GM18907 (cell line): ENCODE measurements around the gene NETO1.
A peak's percentile ranks its signal among the peaks of the same experiment; 100 is the strongest.

Source experiments
- ATAC-seq: cut with Tn5 transposase; IDR thresholded peaks from one replicate; pipeline ENCODE4 v1.9.1; 2021; ENCODE audit warnings: mild to moderate bottlenecking, moderate library complexity; ENCODE audit not compliant: unreplicated experiment

NETO1 gene

DNA sequence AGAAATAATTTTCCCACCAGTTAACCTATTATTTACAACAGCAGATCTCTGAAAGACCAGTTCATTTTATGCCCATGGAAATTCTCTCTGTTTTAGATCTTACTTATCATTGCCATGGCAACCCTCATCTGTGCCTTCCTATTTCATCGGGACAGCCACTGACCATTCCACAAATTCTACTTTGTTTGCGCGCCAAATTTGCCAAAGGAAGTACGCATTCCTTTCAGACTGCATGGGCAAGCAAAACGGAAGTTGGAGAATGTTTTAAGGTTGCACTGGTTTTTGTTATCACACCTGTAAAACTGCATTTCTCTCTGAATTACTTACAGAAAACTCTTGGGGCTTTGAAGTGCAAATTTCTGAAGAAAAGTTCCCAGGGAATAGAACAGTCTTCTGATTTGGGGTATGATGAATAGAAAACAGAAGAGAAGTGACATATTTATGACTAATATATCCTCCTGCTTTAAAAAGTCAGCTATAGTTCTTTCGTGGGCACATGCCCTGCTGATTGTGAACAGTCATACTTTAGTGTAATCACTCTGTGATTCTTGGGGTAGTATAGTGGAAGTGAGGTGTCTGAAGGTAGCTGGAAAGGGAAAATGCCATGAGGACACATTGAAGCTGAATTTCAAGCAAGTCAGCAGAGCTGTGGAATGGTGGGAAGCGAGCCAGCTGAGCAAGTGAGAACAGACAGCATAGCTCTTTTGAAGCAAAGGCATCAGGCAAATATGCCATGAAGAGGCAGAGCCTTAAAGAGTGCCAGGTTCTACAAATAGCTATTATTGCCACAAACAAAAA, 20.9 kb downstream of the NETO1 start:
- ATAC-seq: no peak

DNA sequence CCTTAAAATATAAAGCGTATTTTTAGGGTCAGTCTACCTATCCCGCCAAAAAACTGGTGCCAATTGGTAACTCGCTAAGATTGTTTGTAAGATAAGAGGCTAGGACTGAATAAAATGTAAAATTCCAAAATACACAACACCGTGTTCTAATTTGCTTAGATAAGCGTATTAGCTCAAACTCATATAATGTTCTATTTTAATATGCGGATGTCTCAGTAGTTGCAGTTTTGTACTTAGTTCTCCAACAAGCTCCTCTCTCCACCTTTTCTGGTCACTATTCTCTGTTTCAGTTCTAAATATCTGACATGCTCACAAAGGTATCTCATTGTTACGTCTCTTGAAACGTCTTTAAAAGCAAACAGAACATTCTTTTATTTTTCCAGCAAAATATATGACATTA, 24.0 kb downstream of the NETO1 start:
- no peak for ATAC-seq

DNA sequence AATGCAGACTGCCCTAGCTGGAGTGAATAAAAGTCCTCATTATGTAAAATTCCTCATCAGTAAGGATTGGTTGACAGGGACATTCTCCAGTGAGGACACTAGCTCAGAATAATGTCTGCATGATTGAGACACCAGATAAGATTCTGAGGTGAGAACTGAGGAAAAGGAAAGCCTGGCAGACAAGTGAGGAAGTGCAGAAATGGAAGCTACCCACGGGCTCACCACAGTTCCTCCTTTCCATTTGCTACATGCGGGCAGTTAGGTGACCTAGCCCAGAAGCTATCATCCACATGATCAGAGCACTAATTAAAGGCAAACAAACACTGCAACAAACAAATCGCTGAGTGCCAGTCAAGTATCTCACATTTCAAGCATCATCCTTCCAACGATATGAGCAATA, 27.7 kb downstream of the NETO1 start:
- no peak for ATAC-seq

DNA sequence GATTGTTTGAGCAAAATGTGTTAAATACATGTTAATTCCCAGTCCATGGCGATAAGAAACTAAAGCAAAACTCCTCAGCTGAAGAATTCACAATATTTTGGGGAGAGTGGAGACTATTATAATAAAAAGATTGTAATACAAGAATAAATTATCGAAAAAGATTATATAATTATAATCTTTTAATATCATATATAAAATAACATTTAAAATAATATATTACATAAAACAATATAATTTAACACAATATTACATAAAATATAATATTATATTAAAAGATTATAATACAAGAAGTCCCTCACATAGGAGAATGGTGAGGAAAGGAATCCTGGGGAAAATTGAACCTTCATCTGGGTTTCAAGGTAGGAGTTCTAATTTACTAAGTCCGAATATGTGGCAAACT, 33.1 kb downstream of the NETO1 start:
- ATAC-seq: no peak

DNA sequence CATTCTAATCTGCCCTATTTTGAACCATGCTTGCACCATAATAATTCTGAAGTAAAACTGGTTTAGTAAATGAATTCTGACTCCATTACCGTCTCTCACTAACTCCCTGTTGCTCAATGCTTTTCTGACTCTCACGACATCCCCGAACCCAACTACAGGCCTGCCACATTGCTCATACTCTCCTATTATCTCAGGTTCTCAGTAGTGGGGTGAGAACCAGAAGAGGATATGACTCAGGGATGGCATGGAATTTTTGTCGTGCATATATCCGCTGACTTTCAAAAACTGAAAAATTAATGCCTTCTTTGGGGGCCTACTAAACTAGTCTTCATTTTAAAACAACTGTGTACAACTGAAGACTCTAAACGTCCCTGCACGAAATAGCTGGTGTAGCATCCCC, 34.3 kb downstream of the NETO1 start:
- no peak for ATAC-seq

DNA sequence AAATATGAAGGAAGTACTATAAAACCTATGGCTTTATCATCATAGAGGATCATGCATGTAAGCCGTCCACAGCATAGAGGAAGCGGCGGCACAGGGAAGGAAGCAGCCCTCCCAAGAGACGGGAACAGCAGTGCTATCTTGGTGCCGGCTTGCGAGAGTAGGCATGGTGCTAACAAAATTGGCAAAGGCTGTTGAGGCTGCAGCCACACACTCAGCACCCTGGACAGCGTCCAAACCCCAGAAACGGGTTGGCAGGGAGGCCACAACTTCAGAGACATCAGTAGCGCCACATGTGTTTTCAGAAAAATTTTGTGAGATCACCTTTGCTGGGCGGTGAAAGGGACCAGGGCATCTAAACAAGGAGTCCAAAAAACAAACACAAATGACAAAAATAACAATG, 37.7 kb downstream of the NETO1 start:
- ATAC-seq: no peak

DNA sequence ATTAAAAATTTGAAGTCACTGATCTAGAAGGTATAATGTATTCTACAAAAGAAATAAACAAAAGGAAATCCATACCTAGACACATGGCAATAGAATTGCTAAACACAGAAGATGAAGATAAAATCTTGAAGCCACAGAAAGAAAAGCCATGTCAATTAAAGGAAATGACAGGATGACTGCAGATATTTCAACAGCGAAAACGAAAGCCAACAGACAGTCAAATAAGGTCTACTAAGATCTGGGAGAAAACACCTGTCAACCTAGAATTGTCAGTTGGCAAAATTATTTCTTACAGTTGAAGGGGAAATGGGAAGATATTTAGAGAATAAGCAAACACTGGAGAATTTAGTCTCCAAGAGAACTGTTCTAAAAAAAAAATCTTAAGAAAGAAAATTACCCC, 39.2 kb downstream of the NETO1 start:
- no peak for ATAC-seq

DNA sequence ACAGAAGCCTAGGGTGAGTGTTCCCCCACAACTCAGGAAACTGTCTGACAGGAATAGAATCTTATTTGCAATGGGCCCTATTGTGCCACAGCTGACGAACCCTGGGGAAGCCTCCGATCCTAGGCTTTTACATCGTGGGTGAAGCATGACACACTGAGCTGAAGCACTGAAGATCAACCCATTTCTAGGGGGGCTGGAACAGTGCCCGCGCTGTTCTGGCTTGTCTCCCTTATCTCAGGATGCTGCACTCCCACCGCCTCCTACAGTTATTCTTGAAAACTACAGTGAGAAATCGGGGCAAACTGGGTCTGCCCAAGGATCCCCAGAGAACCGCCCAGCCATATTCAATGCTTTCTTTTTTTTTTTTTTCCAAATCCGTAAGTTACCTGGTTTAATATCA, 41.1 kb downstream of the NETO1 start:
- ATAC-seq: no peak

DNA sequence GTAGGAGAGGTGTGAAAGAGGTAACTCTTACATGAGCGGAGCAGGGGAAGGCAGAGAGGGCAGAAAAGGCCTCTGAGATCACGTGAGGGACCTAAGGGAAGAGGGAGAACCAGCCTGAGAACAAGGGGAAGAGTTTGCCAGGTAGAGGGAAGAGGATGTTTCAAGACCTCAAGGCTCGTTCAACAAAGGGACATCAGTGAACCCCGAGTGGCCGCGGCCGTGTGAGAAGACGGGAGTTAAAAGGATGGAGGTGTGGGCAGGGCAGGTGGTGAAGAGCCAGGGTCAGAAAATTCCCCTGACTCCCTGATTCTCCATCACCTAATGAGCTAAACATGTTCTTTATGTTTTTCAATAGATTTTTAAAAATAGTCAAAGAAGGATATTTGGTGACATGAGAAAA, 44.4 kb downstream of the NETO1 start:
- ATAC-seq: no peak

DNA sequence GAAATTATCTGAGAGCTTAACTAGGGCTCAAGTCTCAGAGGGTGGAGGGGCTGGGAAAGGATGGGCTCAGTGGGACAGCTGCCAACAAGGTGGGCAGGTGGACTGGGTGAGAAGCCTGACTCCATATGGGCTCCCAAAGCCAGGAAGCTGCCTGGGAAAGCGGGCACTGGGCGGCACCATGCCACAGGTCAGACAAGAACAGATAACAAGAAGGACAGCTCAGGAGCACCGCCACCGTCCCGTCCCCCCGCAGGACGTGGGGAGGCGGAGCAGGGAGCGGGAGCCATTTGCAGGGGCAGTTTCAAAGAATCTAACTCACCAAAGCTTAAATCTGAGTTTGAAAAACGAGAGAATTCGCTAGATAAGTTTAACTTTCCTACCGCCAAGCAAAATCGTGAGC, 45.6 kb downstream of the NETO1 start:
- no peak for ATAC-seq

DNA sequence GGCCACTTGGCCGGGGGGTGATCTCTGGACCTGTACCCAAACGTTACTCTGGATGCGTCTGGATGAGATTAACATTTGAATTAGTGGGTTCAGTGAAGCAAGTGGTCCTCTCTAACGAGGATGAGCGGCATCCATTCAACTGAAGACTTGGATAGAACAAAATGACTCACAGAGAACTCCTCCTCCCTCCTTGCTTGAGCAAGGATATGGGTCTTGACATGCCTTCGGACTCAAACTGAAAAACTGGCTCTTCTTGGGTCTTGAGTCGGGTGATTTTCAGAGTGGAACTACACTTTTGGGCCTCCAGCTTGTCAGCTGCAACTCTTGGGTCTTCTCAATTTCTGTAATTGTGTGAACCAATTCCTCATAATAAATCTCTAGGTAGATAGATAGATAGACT, 47.2 kb downstream of the NETO1 start:
- no peak for ATAC-seq

DNA sequence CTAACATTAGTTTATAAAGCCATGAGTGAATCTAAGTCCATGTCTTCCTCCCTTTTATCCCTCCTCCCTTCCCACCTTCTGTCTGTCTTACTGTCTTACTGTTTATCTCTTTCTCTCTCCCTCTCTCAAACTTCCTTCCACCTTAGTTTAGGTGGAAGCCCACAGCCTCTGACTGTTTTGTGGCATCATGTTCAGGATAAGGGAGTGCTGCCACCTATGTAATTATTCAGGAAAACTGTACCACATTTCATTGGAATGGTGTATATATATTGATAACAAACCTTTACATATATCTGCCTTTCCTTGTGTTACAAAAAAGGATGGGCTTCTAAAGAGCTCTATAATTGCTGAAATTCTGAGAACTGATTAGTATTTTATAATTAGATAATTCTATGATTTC, 48.7 kb downstream of the NETO1 start:
- no peak for ATAC-seq

DNA sequence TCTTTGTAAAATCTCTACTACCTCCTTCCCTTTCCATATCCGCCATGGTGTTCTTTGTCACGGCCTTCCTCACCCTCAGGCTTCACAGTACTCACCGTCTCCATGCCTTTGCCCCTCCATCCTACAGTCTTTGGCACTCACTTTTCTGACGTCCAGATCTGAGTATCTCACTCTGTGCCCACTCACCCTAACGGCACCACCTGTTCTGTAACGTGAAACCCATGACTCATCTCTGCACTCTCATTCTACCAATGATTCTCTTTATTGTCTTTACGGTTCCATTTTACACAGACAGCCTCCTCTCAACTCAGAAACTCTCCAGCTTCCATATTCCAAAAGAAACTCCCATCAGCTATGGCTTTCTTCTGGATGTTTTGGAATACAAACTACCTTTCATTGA, 56.7 kb downstream of the NETO1 start:
- ATAC-seq: peak; percentile 84

DNA sequence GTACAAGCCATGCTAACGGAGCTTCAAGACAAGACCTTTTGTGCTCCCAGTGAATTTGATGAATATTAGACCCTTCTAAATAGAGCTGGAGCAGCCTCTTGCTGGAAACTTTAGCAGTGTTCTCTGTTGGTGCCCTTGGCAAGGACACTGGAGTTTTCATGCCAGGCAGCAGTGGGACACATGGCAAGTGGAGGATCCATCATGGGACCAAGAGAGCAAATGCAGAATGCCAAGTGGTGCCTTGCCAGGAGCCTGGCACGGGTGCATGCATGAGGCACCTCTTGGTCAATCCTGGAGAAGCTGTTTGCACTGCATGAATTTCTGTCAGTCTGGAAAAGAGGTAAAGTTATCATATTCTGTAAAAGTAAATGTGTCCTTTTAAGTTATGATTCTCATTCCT, 59.1 kb downstream of the NETO1 start:
- no peak for ATAC-seq

DNA sequence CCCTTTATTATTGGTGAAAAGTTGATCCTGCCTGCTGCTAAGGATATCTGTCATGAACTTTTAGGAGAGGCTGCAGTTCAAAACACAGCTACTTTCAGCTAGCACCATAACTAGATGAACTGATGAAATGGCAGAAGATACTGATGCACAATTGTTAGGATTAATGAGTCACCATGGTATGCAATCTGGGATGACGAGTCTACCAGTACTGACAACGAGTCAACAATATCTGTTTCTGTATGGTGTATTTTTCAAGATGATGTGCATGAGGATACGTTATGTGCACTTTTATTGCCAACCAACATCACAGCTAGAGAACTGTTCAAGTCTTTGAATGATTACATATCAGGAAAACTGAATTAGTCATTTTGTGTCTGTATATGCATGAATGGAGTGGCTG, 68.7 kb downstream of the NETO1 start:
- no peak for ATAC-seq

DNA sequence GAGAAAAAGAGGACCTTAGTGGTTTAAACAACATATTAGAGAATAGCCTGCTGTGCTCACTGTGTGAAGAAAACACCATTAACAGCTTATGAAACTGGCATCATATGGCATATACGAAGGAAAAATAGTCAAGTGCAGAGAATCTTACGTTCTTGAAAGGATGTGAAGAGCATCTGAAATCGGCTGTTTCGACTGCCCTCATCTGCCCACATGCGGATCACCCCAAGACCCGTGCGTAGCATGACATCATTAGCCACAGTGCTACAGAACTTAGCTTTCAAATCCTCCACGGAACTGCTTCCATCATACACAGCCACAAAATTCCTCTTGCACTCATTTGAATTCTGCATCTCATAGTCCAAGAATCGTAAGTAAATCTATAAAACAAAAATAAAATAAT, 84.3 kb downstream of the NETO1 start:
- ATAC-seq: no peak

DNA sequence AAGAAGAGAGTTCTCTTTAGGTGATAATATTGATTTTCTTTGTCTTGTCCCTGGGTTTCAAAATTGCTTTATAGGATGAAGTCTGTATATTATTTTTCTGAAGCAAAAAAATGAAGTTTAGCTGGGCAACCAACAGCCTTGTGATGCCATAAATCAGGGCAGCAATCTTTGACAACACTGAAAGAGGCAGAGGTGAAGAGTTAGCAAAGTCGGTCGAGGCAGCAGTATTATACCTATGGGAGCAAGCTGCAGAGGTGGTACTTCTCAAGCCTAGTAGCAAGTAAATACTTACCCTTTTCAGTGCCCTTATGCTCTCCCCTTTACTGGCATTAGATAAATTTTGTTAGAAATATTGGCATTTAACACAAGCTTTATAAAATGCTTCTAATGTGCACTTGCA, 92.9 kb downstream of the NETO1 start:
- ATAC-seq: no peak

DNA sequence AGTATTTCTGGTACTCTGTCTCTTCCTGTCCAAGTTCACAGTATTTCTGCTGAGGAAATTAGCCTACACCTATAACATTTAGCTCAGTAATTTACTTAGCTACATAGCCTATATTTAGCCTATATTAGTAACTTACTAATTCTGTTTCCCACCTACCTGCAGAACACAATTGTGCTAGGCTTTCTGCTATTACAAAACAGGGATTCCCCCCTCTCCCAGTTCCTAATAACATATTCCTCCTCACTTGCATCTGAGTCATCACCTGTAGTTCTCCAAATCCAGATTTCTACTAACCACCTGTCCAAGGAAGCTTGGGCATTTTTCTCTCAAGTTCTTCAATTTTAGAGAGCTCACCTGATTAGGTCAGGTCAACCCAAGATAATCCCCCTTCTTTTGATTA, 94.9 kb downstream of the NETO1 start:
- ATAC-seq: no peak

DNA sequence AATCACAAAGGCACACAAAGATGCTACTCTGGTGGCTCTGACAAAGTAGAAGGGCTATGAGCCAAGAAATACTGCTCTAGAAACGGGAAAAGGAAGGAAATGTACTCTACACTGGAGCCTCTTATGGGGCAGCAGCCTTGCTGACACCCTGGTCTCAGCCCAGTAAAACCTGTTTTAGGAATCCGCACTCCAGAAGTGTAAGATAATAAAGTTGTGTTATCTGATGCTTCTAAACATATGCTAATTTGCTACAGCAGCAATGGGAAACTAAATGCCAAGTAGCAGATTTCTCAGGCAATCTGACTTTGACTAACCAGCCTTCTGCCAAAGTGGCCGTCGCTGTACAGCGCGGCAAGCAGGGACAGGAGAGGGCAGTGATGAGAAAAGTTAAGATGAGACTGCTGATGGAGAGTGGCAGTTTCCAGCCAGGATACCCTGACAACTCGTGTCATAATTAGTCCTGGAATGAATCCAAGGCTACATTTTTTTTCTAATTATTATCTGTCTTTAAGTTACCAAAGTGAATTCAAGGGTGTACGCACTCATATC, 99.0 kb downstream of the NETO1 start:
- ATAC-seq: no peak

DNA sequence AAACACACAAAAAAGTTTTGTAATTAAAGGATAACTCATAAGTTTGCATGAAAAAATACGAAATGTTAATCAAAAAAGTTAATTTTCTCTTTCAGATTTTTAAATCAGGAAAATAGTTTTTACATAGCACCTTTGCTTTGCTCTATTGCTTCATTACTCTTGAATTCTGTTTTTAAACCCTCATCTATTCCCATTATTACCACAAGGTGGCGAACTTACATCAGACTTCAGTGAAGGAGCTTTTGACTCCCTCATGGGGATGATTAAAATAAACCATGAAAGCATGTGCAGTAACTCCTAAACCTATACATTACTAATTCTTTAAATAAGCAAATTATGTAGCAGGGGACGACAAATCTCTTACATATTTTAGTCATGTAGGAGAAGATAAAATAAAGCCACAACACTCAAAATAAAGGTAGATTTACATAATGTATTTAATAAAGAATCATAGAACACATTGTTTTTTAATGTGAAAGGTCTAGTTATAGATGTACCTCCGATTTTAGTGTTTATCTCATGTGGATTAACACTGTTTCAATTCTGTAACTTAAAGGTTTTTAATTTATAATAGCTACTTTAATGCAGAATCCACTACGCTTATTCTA, 105.2 kb downstream of the NETO1 start:
- peak; percentile 86 for ATAC-seq

DNA sequence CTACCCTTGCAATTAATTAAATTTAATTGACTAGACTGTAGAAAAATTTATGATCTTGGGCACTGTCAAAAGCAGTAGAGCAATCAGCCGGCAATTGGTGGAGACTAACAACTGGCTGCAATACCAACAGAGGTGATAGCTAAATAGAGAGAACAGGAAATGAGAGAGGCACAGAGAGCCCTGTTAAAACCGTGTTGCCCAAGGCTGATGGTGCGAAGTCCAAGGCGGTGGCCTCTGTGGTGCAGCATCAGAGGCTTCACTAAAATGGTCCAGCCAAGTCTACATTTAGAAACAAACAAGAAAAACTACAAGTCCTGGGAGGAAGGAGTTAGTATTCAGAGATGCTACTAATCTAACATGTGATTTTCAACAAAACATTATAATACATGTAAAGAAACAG, 115.6 kb downstream of the NETO1 start:
- no peak for ATAC-seq

DNA sequence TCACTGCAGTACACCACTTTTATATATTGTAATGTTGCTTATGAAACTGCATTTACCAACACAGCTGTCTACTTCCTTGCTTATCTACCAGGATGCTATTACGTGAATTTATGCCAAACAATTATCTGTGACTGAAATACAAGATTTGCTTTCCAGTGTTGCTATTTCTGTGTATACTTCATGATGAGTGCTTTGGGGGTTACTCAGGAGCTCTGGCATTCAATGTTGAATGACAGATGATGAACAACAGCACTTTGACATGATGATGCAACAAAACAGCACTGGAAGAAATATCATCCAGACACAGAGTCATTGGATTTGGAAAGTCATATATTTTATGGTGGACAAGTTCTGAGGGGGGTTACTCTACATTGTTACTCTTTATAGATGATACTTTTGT, 125.8 kb downstream of the NETO1 start:
- no peak for ATAC-seq

DNA sequence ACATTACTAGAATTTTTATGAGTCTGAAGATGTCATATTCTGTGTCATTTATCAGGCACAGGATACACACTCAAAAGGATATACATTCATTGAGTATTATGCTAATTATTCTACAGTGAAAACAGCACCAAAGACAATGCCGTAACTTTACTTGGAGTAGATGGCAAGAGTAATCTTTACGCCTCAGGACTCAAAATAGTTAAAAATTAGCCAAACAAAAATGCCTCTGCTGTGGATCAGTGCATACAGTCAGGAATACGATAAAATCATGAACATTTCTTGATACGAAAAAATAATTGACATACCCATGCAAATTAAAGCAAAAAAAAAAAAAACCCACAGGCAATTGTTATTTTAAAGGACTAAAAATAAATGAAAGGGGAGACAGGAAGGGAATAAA, 129.7 kb downstream of the NETO1 start:
- no peak for ATAC-seq
